ENCODE data around the gene ATP2A3.

Gene ATP2A3

DNA sequence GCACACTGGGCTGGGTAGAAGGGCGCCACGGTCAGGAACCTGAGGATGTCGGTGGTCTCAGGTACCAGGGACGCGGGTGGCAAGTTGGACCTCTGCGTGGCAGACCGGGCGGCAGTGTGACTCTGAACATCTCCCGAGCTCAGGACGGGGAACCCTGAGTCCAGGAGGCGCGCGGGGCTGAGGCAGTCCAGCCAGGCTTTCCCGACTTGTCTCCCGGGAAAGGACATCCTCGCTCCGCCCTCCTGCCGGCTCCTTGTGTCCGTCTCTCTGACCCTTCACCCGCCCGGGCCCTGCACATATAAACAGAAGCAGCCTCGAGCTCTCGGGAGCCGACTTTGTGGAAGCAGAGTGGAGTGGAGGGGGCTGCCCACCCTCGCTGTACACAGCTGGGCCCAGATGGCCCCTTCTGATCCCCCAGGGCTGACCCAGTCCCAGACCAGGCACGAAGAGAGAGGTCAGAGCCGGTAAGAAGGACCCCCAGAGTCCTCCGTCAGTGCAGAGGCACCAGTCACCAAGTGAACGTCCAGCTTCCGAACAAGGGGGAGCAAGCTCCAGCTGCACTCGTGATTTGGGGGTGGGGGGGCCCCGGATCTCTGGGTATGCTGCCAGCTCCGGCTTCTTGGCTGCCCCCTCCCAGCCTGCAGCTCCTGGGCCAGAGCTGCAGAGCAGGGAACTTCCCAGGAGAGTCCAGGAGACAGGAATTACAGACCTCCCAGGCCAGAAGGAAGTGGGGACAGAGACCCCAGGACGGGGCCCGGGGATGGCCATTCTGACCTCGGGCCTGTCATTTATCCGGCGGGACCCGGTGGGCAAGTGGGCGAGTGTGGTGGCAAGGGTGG, 39.5 kb downstream of the ATP2A3 start:
- no peak for DNase-seq

DNA sequence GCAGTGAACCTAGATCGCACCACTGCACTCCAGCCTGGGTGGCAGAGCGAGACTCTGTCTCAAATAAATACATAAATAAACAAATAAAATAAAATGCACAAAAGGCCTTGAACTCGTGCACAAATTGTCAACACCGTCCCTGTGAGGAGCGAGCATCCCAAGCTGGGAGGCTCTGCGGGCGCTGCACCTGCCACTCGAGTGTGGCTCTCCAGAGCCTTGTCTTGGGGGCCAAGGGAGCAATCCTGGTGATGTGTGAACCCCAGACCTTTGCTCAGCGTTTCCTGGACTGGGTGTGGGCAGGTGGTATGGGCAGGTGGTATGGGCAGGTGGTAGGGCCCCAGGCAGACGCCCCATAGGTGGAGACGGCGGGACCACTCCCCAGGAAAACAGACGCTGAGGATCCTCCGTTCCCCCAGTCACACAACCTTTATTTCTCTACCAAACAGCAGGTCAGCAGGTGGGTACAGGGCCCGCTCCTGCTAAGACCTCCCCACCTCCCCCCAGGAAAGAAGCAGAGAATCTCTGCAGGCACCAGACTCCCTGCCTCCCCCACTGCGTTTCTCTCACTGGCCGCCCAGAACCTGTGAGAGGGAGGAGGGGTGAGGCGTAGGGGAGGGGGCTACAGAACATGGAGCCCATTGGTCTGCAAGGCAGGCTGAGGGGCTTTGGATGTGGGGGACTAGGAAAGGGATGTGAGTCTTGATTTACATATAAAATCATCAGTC, 40.6 kb downstream of the ATP2A3 start:
- no peak for DNase-seq

DNA sequence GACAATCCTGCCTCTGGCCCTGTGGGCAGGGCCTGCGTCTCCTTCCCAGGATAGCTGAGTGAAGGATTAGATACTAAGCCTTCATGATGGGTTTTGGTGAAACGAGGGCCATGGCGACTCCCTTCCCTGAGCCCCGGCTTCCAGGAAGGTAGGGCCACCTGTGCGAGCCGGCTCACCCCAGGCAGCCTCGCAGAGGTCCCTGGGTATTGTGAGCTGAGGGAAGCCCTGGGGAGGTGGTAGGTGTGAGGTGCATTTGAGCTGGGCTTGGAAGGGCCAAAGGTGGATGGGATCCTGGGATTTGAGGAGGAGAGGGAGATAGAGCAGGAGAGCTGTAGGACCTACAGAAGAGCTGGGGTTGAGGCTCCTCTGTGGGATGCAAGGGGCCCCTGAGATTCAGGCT, 41.5 kb downstream of the ATP2A3 start:
- no peak for DNase-seq

DNA sequence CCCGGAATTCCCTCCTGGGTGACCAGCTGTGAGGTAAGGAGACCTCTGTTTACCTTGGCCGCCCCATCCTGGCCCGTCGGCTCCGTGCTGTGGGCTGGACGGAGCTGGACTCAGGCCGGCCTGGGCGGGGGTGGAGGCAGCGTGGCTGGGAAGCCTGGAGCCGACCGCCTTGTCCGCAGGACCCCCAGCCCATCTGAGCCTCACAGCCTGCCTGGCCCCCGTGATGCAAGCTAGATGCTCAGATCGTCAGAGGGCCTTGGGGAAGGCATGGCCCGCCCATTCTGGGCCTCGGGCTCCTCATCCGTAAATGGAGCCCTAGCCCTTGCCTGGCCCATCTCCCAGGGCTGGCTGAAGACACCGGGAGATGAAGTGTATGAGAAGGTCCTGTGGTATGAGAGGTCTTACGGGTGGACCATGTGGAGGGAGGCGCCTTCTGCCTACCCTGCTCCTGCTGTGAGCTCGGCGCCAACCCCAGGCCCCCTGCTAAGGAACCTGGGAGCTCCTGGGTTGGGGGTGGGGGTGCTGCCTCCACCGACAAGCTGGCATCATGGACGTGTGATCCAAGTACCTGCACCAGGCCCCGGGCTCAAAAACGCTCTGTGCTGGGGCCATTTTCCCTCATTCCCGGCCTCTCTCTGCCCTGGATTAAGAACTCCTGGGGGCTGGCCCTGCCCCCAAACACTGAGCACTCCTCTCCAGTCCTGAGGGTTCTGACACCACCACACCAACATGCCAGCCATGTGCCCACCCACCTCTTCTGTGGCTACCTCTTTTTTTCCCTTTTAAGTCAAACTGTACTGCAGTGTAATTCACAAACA, 42.5 kb downstream of the ATP2A3 start:
- DNase-seq = no peak

DNA sequence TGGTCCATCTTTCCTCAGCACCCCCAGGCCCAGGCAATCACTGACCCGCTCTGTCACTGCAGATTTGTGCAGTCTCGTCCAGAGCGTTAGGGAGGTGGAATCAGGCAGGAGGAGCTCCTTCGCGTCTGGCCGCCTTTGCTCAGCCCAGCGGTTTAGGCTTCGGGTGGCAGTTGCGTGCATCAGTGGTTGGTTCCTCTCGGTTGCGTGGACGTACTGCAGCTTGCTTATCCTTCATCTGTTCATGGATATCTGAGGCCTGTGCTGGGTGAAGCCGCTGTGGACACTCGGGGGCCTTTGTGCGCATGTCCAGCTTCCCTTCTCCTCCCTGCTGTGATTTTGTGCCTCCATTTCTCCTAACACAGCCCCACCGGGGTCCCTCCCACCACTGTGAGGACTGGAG, 43.2 kb downstream of the ATP2A3 start:
- DNase-seq = no peak

DNA sequence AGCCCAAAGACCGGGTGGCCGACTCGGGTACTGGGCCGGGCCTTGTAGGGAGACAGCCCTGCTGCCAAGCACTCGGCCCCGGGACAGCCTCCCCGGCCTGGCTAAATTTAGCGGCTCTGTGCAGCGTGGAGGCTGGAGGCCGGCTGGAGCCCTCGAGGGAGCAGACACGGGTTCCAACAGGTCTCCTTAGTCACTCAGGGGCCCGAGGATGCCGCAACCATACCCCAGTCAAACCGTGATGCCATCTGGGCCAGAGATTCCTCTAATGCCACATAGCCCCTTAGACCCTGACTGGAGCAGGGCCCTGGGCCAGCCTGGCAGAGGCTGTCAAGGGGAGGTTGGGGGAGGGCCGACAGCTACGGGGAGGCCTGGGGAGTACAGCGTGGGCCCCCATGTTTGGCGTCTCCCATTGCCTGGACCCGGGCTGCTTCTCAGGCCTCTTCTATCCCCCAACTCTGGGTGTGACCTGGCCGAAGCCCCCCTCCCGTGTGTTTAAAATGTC, 45.1 kb downstream of the ATP2A3 start:
- no peak for DNase-seq

DNA sequence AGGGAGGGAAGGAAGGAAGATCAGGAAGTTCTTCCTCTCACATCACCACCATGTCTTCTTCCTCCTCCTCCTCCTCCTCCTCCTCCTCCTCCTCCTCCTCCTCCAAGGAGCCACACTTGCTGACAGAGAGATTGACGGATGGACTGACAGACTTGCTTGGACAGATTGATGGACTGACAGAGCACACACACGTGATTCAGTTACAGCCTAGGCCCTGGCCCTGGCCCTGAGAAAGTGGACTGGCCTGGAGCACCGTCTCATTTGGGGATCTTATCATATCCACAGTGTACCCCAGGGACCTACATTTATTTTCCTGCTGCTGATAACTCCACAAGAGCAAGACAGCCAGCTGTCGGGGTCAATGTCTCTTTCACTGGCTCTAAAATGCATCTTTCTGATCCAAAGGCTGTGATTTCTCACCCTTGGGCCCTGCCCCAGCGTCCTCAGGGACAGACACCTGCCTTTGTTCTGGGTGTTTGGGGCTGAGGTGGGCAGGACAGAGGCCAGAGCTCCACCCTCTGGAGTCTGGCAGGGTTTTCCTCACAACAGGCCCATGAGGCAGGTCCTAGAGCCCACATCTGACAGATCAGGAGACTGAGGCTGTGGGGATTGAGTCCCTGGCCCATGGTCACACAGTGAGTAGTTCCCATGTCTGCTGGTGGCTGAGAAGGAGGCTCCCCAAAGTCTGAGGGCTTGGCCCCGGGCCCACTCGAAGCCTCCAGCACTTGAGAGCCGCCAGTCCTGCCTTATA, 45.7 kb downstream of the ATP2A3 start:
- no peak for DNase-seq

DNA sequence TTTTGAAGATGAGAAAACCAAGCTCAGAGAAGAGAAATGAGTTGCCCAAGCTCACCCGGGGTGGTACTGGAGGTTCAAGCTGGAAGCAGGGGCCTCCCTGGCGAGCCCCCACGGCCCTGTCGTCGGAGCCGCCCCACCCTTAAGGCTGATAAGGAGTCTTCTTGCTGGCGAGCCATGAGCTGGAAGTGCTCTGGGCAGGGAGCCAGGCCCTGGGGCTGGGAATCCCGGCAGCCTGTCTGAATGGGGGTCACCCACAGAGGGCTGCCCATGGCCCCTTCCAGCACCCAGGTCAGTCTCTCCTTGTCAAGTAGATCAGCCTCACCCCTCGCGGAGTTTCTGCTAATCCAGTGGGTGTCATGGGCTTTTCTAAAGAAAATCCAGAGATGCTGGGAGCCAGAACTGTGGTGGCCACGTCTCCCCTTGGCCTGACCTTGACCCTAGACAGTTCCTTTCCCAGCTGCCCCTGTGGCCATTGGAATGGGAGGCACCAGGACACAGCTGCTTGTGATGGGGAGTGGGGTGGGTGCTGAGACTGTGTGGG, 46.8 kb downstream of the ATP2A3 start:
- no peak for DNase-seq

DNA sequence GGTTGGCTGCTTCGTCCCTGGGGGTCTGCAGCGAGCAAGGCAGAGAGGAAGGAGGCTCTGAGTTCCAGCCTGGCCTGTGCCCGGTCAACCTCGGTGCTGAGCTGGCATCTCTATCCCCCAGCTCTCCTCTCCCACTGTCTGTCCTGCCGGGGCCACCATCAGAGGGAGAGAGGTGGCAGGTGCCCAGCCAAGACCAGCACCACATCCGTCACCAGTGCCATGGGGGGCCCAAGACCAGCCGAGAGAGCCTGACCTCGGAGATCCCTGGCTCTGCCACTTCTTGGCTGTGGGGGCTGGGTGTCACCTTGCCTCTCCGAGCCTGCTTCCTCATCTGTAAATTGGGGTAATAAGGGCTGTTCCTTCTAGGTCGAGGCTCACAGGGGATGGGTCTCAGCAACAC, 47.4 kb downstream of the ATP2A3 start:
- DNase-seq = peak; percentile 45

DNA sequence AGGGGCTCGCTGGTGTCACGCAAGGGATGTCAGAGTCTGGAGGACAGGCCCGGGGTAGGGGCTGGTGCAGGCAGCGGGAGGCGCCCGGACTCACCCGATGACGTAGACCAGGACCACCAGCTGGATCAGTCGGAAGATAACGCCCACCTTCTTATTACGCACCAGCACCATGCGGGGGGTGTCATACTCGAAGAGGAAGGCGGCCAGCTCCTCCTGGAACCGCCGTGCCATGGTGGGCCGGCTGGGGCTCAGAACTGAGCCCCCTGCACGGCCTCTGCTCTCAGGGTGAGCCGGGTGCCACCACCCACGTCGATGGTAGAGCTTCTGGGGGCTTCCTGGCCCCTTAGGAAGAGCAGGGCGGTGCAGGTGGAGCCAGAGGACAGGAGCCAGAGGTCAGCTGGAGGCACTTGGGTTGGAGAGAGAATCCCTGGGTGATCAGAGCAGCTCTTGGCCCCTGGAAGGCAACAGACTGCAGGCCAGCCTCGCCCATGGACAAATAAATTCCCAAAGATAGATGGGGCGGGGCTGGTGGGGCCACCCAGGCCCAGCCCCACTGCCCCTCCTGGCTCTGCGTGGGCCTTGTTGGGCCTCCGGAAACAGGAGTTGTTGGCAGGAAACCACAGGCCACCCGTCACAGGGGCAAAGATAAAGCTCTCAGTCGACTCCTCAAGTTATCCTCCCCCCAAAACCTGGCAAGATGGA, 48.1 kb downstream of the ATP2A3 start, which contains the start of gene P2RX1:
Gene P2RX1, minus strand, starts transcription at position 471 of the 702 bp plus-strand sequence. Its CDS starts 240 bp downstream, at position 231.
- peak; percentile 57 for DNase-seq

DNA sequence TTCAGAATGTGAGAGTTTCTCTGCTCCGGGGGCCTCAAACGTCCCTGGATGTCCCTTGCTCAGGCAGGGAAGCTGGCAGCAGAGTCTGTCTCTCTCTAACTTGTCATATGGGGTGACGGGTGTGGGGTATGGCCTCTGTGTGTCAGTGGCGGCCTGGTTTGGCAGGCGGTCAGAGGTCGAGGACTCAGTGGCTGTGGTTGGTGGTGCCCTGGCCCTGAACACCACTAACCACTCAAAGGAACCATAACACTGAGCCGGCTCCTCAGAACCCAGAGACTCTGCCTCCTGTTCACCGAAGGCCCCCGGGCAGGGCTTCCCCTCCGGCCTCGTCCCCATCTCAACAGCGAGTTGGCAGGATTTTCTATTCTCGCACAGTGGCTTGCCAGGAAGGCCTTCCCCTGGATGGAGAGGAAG, 48.6 kb downstream of the ATP2A3 start:
- no peak for DNase-seq

DNA sequence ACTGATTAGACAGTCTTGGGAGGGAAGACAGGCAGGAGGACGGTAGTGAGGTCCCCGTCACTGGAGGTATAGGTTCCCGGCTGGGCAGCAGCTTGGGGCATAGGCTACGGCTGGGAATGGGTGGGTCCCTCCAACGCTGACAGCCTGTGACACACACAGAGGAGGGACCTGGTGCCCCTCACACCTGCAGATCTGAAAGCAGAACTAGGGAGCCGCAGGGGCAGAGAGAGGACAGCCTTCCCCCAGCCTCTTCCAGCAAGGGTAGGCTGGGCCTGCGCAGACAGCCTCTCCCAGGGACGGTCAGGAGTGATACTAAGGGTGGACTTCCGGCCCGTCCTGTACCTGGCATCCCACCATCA, 49.9 kb downstream of the ATP2A3 start:
- DNase-seq = no peak

DNA sequence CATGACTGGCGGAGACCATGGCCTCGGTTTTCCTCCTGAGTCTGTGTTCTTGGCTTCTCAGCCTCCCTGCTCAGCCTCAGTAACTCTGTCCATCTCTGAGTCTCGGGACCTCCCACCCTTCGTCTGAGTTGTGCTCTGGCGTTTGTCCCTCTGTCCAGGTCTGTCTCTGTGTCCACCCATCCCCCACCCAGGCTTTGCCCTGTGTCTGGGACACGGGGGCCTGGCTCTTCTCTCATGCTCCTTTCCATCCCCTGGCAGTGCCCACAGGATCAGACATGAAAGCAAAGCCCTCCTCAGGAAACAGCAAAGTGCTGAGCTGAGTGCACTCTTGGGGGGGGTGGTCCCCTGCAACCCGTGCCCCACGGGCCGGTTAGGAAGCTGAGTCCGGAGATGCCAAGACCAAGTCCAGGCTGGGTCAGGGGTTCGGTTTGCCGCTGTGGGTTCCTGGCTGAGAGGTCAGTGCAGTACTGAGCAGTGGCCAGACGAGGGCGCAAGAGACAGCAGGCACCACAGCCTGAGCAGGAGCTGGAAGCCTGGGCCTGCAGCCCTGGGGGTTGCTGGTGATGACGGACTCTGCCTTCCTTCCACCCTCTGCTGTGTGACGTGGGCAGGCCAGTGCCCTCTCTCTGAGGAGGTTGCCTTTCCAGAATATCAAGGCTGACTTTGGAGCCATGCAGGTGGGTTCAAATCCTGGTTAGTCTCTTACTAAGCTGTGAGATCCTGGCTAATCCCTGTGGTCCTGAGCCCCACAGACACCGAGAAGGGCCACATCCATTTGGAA, 50.5 kb downstream of the ATP2A3 start:
- no peak for DNase-seq

DNA sequence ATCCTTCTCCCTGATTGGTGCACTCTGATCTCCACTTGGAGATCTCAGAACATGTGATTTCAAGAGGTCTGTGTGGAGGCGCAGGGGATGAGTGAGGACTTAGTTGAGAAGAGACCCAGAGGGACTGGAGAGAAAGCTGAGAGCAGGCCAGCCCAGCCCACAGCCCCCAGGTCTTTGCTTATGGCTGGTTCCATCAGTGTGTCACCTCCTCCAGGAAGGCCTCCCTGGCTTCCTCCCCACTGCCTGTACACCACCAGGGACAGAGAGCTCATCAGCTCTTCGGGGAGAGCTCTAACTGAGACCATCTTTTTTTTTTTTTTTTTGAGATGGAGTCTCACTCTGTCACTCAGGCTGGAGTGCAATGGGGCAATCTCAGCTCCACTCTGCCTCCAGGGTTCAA, 51.4 kb downstream of the ATP2A3 start:
- no peak for DNase-seq

DNA sequence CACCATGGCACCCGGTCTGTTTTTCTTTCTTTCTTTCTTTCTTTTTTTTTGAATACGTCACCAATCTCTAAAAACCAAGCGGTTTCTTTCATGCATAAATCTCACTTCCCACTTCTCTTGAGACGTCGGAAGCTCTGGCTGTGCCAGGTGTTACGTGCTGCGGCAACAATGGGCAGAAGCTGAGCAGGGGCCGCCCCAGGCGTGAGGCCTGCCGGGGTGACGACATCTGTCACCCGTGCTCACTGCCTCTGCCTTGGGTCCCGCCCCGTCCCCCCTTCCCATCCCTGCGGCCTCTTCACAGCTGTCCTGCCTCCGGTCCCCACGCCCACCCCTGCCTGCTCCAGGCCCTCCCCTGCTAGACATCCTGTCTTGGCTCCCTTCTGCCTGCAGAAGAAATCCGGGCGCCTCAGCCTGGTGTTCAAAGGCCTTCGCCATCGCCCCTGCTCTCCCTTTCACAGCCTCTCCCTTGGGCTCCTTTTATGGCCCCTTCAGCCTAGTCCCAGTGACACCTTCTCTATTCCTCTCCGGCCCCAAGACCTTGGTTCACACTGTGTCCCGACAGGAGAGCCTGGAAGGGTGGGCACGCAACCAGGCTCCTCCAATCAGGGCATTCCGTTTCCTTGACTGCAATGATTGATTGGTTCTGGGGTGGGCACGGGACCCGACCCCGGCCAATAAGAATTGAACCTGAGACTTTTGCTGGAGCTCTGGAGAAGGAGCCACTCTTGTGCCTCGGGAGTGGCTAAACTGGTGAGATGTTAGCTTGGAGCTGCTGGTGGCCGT, 52.8 kb downstream of the ATP2A3 start:
- DNase-seq = no peak

DNA sequence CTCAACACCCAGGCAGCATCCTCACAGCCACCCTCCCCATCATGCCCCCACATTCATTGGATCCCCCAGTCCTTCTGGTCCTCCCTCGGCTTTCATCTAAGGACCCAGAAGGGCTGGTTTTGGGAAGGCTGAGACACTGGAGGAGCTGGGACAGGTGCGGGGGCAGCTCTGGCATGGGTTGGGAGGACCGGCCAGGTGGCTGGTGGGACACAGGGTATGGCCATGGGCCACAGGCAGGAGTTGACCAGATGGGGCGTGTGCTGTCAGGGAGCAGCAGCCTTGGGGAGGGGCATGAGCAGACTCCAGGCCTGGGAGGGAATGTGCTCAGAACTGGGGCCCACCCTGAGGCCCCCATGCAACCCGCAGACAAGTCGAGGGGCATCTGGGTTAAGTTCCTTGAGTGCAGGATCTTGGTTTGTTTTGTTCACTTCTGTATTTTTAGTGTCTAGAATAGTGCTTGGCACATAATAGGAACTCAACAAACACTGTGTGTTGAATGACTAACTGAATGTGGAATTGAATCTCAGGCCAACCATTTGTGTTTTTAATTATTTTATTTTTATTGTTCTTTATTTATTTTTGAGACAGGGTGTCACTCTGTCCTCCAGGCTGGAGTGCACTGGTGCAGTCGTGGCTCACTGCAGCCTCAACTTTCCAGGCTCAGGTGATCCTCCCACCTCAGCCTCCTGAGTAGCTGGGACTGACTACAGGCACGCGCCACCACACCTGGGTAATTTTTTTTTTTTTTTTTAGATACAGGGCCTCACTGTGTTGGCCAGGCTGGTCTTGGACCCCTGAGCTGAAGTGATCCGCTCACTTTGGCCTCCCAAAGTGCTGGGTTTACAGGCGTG, 53.6 kb downstream of the ATP2A3 start:
- no peak for DNase-seq

DNA sequence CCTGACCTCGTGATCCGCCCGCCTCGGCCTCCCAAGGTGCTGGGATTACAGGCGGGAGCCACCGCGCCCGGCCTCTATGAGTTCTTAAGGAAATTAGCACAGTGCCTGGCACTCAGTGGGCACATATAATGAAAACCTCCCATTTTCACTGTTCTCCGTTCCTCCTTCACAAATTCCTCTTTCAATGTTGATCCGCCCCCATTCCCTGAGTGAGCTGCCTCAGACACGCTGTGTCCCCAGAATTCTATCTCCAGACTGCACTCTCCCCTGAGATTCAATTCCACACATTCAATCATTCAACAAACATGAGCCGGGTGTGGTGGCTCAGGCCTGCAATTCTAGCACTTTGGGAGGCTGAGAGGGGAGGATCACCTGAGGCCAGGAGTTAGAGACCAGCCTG, 55.0 kb downstream of the ATP2A3 start:
- no peak for DNase-seq

DNA sequence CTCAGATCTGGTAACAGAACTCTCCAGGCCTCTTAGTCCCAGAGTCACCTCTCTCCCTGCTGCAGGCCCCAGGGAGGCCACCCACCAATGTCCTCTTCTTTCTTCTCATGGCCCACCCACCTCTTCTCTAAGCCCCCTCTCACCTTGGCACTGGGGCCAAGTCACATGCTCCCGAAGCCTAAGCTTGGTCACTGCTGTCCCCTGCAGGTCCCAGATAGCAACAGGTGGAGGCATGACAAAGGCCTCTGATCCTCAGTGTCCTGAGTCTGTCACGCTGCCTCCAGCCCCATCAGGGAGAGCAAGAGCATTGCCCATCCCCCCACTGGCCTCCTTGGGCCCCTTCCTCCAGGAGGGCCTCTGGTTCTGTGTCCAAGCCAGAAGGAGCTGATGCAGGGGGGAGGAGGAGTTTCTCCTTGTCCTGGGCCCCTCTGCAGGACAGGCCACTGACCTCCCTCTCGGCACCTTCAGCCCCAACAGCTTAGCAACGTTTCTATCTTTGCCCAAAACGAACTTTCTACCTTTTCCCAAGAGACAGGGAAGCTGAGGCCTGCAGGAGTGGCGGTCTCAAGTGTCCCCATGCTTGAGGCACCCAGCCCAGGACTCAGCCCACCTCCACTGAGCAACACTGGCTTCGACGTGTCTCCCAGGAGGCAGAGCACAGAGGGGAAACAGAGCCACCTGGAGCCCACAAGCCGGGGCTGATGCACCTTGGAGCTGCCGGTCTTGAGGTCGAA, 56.6 kb downstream of the ATP2A3 start:
- no peak for DNase-seq
